CD8-positive, alpha-beta memory T cell (primary cell): ENCODE data around the gene C11orf91. TPM values are rescaled to one million over a fixed set of nuclear protein-coding genes. Genes with fewer than 3 reads are reported as not detected.

Source experiments
- CTCF ChIA-PET: fragments of 350-600 bp; sonication (Branson Sonifier 250); formaldehyde crosslinking; loops from one replicate; lab custom pipeline; 2021; ENCODE audit warnings: antibody characterized with exemption; lab: Charles Lee
- POLR2A ChIA-PET: fragments of 350-600 bp; sonication (Branson Sonifier 250); formaldehyde crosslinking; loops from one replicate; lab custom pipeline; 2021; ENCODE audit warnings: antibody characterized with exemption; lab: Charles Lee
- DNase-seq, 5 donors: peaks; one replicate each; pipeline versions ENCODE4 v3.0.0 to v3.0.0-alpha.2; 2020 to 2022; ENCODE audit warnings: mixed read lengths in 1 of 5
- H3K27ac ChIP-seq: one replicate; pipeline ENCODE4 v1.7.0; 2013; ENCODE audit warnings: low read depth, mild to moderate bottlenecking, low read length, moderate library complexity
- H3K27me3 ChIP-seq: 2 replicates; pipeline ENCODE4 v1.7.0; 2013; ENCODE audit warnings: low read length, mild to moderate bottlenecking; ENCODE audit not compliant: insufficient read depth, poor library complexity, severe bottlenecking
- H3K36me3 ChIP-seq: 2 replicates; pipeline ENCODE4 v1.7.0; 2013; ENCODE audit warnings: mild to moderate bottlenecking, low read length, moderate library complexity; ENCODE audit not compliant: insufficient read depth
- H3K4me1 ChIP-seq: 2 replicates; pipeline ENCODE4 v1.7.0; 2013; ENCODE audit warnings: mild to moderate bottlenecking, low read length, moderate library complexity; ENCODE audit not compliant: insufficient read depth
- H3K4me3 ChIP-seq: 2 replicates; pipeline ENCODE4 v1.7.0; 2013; ENCODE audit warnings: mild to moderate bottlenecking, low read length
- H3K9me3 ChIP-seq: 2 replicates; pipeline ENCODE4 v1.7.0; 2013; ENCODE audit warnings: mild to moderate bottlenecking, low read length
- H3K27ac Mint-ChIP-seq, 8 donors: one replicate each; pipeline ENCODE4 v1.8.0; 2020 to 2021; ENCODE audit warnings: mixed read lengths in 8 of 8, mild to moderate bottlenecking in 6 of 8, inconsistent platforms in 3 of 8, moderate library complexity in 3 of 8
- H3K27me3 Mint-ChIP-seq, 2 donors: one replicate each; pipeline ENCODE4 v1.8.0; 2020 to 2021; ENCODE audit warnings: mixed read lengths in 2 of 2, mild to moderate bottlenecking in 1 of 2, moderate library complexity in 1 of 2
- H3K36me3 Mint-ChIP-seq, 3 donors: one replicate each; pipeline ENCODE4 v1.8.0; 2020 to 2021; ENCODE audit warnings: mixed read lengths in 3 of 3, inconsistent platforms in 1 of 3, mild to moderate bottlenecking in 1 of 3
- H3K4me1 Mint-ChIP-seq, 3 donors: one replicate each; pipeline ENCODE4 v1.8.0; 2020 to 2021; ENCODE audit warnings: mixed read lengths in 3 of 3, inconsistent platforms in 1 of 3, mild to moderate bottlenecking in 1 of 3
- H3K4me3 Mint-ChIP-seq, 7 donors: one replicate each; pipeline ENCODE4 v1.8.0; 2020 to 2021; ENCODE audit warnings: mixed read lengths in 7 of 7, mild to moderate bottlenecking in 6 of 7, moderate library complexity in 4 of 7, inconsistent platforms in 2 of 7
- H3K9me3 Mint-ChIP-seq, 5 donors: one replicate each; pipeline ENCODE4 v1.8.0; 2020 to 2022; ENCODE audit warnings: mixed read lengths in 5 of 5, mild to moderate bottlenecking in 3 of 5, moderate library complexity in 2 of 5, inconsistent platforms in 1 of 5
- polyA plus RNA-seq: library from polyadenylated mRNA; unstranded; fragments of 300-500 nt; fragmentation: Illumina TruSeq; gene quantifications from one replicate; pipeline ENCODE4 v1.2.3, GENCODE V29; 2021
- total RNA-seq, 2 experiments: library from RNA; stranded (reverse); gene quantifications; one replicate each; pipeline ENCODE4 v1.2.3, GENCODE V29; 2021

The C11orf91 gene
- total and polyA plus RNA-seq, 3 experiments from 2014 or later: not detected

- Mint-ChIP-seq H3K4me3 (peak overlapping the region in 2 of 7 donors; percentile 67 to 76), H3K27ac (no peak overlapping the region), H3K4me1 (peaks cover 12 to 20% (median 14%) of the 10 kb centered on the region in 3 donors), H3K36me3 (no peaks in the 10 kb centered on the region), H3K9me3 (no peaks in the 10 kb centered on the region), H3K27me3 (no peaks in the 10 kb centered on the region)
- H3K27ac ChIP-seq: no peak overlapping the region
- no peaks in the 10 kb centered on the region for H3K9me3 ChIP-seq
- H3K27me3 ChIP-seq: peaks cover 3% of the 10 kb centered on the region
- no peak overlapping the region for H3K4me3 ChIP-seq
- peaks cover 12% of the 10 kb centered on the region for H3K4me1 ChIP-seq
- POLR2A ChIA-PET: no interaction called here
- CTCF ChIA-PET: no interaction called here
- DNase-seq: no peak
- H3K36me3 ChIP-seq: no peaks in the 10 kb centered on the region
Measured at GRCh38 chr11:33698921-33699320, 1.7 kb downstream of the C11orf91 start.

GRCh38 chr11:33697997-33698396 is 2.6 kb downstream of the C11orf91 start:
- Histone ChIP-seq H3K27me3 (peaks cover 3% of the 10 kb centered on the region), H3K9me3 (no peaks in the 10 kb centered on the region), H3K27ac (no peak overlapping the region), H3K4me3 (no peak overlapping the region), H3K36me3 (no peaks in the 10 kb centered on the region), H3K4me1 (peaks cover 12% of the 10 kb centered on the region)
- H3K27me3 Mint-ChIP-seq: peaks cover 0 to 3% of the 10 kb centered on the region in 2 donors
- H3K36me3 Mint-ChIP-seq: no peaks in the 10 kb centered on the region
- no peaks in the 10 kb centered on the region for H3K9me3 Mint-ChIP-seq
- DNase-seq: no peak
- H3K4me1 Mint-ChIP-seq: peaks cover 12 to 20% (median 14%) of the 10 kb centered on the region in 3 donors
- no peak overlapping the region for H3K27ac Mint-ChIP-seq
- peak overlapping the region in 1 of 7 donors; percentile 49 for H3K4me3 Mint-ChIP-seq
- ChIA-PET POLR2A (no interaction called here), CTCF (no interaction called here)

- H3K27ac Mint-ChIP-seq: no peak overlapping the region
- no peak overlapping the region for H3K4me3 ChIP-seq
- H3K36me3 ChIP-seq: no peaks in the 10 kb centered on the region
- ChIA-PET CTCF (no interaction called here), POLR2A (no interaction called here)
- H3K4me3 Mint-ChIP-seq: no peak overlapping the region
- no peak for DNase-seq
- no peaks in the 10 kb centered on the region for H3K9me3 Mint-ChIP-seq
- no peak overlapping the region for H3K27ac ChIP-seq
- no peaks in the 10 kb centered on the region for H3K9me3 ChIP-seq
- H3K27me3 Mint-ChIP-seq: peaks cover 0 to 4% of the 10 kb centered on the region in 2 donors
- peaks cover 12% of the 10 kb centered on the region for H3K4me1 ChIP-seq
- H3K36me3 Mint-ChIP-seq: no peaks in the 10 kb centered on the region
- H3K4me1 Mint-ChIP-seq: peaks cover 12 to 20% (median 14%) of the 10 kb centered on the region in 3 donors
- H3K27me3 ChIP-seq: peaks cover 3% of the 10 kb centered on the region
Measured at GRCh38 chr11:33696931-33697638, 3.5 kb downstream of the C11orf91 start.

DNA sequence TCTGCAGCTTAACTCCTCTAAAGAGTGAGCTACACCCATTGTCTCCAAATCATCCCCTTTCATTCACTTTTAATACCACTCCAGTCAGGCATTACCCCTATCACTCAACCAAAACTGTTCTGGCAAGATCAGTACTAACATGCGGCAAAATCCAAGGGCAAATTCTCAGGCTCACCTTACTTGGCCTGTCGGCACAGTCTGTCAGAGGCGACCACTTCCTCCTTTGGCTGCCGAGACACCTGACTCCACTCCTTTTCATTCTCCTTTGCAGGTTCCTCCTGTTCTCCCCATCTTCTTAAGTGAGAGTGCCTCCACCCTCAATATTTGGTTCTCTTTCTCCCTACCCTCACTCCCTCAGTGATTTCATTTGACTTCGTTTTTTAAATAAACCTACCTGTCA is 4.2 kb downstream of the C11orf91 start:
- Histone ChIP-seq H3K27ac (no peak overlapping the region), H3K27me3 (peaks cover 3% of the 10 kb centered on the region), H3K36me3 (no peaks in the 10 kb centered on the region), H3K9me3 (no peaks in the 10 kb centered on the region), H3K4me1 (peaks cover 11% of the 10 kb centered on the region), H3K4me3 (no peak overlapping the region)
- Mint-ChIP-seq H3K4me1 (peaks cover 12 to 17% (median 12%) of the 10 kb centered on the region in 3 donors), H3K36me3 (no peaks in the 10 kb centered on the region), H3K9me3 (no peaks in the 10 kb centered on the region), H3K4me3 (no peak overlapping the region), H3K27ac (peak overlapping the region in 1 of 8 donors; percentile 0), H3K27me3 (peaks cover 0 to 6% of the 10 kb centered on the region in 2 donors)
- CTCF ChIA-PET: no interaction called here
- POLR2A ChIA-PET: no interaction called here
- no peak for DNase-seq

- ChIA-PET CTCF (no interaction called here), POLR2A (no interaction called here)
- H3K36me3 Mint-ChIP-seq: no peaks in the 10 kb centered on the region
- no peak overlapping the region for H3K27ac ChIP-seq
- H3K4me3 ChIP-seq: no peak overlapping the region
- H3K27ac Mint-ChIP-seq: no peak overlapping the region
- H3K4me1 ChIP-seq: peaks cover 6% of the 10 kb centered on the region
- H3K27me3 Mint-ChIP-seq: peaks cover 0 to 14% of the 10 kb centered on the region in 2 donors
- H3K4me1 Mint-ChIP-seq: peaks cover 5 to 9% (median 6%) of the 10 kb centered on the region in 3 donors
- H3K4me3 Mint-ChIP-seq: no peak overlapping the region
- no peaks in the 10 kb centered on the region for H3K36me3 ChIP-seq
- H3K9me3 Mint-ChIP-seq: no peaks in the 10 kb centered on the region
- no peak for DNase-seq
- no peaks in the 10 kb centered on the region for H3K9me3 ChIP-seq
- peaks cover 3% of the 10 kb centered on the region for H3K27me3 ChIP-seq
Measured at GRCh38 chr11:33695051-33695566, 5.5 kb downstream of the C11orf91 start.

DNA sequence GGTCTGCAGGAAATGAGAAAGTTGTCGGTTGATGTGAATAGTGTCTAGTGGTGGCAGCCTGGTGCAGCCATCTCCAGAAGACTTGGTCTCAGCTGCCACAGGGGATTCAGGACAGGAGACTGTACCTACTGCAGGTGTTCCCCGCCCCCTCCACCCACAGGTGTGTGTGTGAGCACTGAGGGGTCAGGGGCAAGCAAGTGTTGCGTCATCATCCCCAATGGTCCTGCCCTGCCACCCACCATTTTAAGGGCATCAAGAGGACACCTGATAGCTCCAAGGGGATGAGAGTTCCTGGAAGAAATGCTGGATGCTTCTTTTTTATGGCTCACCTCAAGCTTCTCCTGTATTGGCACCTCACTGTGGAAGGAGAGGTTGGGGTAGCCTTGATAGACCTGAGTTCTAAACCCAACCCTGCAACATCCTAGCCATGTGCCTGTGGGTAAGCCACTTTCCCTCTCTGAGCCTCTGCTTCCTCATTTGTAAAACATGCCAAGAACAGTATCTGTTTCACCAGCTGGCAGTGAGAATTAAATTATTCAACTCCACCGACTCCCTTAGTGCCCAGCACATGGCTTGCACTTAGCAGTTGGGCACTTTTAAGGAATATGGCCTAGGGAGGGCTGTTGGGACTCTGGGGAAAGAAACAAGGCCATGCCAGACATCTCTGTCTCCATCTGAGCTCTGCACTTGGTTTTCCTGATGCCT is 6.1 kb downstream of the C11orf91 start:
- Histone ChIP-seq H3K27ac (no peak overlapping the region), H3K9me3 (no peaks in the 10 kb centered on the region), H3K27me3 (peaks cover 3% of the 10 kb centered on the region), H3K4me1 (no peaks in the 10 kb centered on the region), H3K36me3 (no peaks in the 10 kb centered on the region), H3K4me3 (no peak overlapping the region)
- H3K27me3 Mint-ChIP-seq: peaks cover 0 to 16% of the 10 kb centered on the region in 2 donors
- no peak overlapping the region for H3K27ac Mint-ChIP-seq
- no peaks in the 10 kb centered on the region for H3K9me3 Mint-ChIP-seq
- DNase-seq: no peak
- H3K36me3 Mint-ChIP-seq: no peaks in the 10 kb centered on the region
- peaks cover 0 to 3% (median 2%) of the 10 kb centered on the region in 3 donors for H3K4me1 Mint-ChIP-seq
- no peak overlapping the region for H3K4me3 Mint-ChIP-seq
- POLR2A ChIA-PET: no interaction called here
- CTCF ChIA-PET: interaction anchor here (0.6 to 1.1 kb wide), 2 partner anchors 21 to 683 kb away, joined by 4 read pairs; no protein-coding TSS in a partner anchor

DNA sequence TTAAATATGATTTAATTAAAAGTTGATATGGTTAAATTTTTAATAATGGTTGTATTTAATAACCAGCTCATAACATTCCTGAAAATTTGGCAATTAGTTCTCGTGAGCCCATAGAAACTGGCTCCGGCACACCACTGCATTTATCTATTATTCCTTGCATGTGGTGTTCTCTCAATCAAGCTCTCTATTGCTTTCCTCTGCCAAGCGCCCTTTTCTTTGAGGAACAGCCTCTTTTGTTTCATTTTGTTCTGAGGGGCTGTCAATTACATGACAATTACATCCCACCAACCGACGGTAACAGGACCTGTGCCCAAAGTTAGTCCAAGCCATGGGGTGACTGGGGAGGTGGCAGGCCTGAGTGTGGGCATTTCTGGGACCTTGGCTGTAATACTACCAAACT is 8.1 kb downstream of the C11orf91 start:
- H3K4me3 ChIP-seq: no peak overlapping the region
- Mint-ChIP-seq H3K9me3 (peaks cover 0 to under 1% (median under 1%) of the 10 kb centered on the region in 5 donors), H3K4me1 (peaks cover 0 to 3% (median 2%) of the 10 kb centered on the region in 3 donors), H3K4me3 (no peak overlapping the region), H3K36me3 (peaks cover 0 to under 1% (median 0%) of the 10 kb centered on the region in 3 donors), H3K27ac (no peak overlapping the region), H3K27me3 (peaks cover 6 to 16% of the 10 kb centered on the region in 2 donors)
- no peaks in the 10 kb centered on the region for H3K36me3 ChIP-seq
- H3K27ac ChIP-seq: no peak overlapping the region
- CTCF ChIA-PET: no interaction called here
- no peaks in the 10 kb centered on the region for H3K4me1 ChIP-seq
- no peaks in the 10 kb centered on the region for H3K9me3 ChIP-seq
- H3K27me3 ChIP-seq: no peaks in the 10 kb centered on the region
- no peak for DNase-seq
- POLR2A ChIA-PET: no interaction called here

- ChIA-PET POLR2A (no interaction called here), CTCF (no interaction called here)
- no peaks in the 10 kb centered on the region for H3K9me3 ChIP-seq
- H3K27ac Mint-ChIP-seq: no peak overlapping the region
- H3K9me3 Mint-ChIP-seq: peaks cover 2 to 5% (median 4%) of the 10 kb centered on the region in 5 donors
- peaks cover 0 to 3% (median 2%) of the 10 kb centered on the region in 3 donors for H3K4me1 Mint-ChIP-seq
- no peak overlapping the region for H3K27ac ChIP-seq
- no peaks in the 10 kb centered on the region for H3K4me1 ChIP-seq
- DNase-seq: no peak
- no peaks in the 10 kb centered on the region for H3K36me3 ChIP-seq
- peaks cover 6 to 19% of the 10 kb centered on the region in 2 donors for H3K27me3 Mint-ChIP-seq
- H3K4me3 ChIP-seq: no peak overlapping the region
- H3K36me3 Mint-ChIP-seq: peaks cover 0 to 4% (median 0%) of the 10 kb centered on the region in 3 donors
- H3K27me3 ChIP-seq: no peaks in the 10 kb centered on the region
- H3K4me3 Mint-ChIP-seq: no peak overlapping the region
Measured at GRCh38 chr11:33692013-33692504, 8.6 kb downstream of the C11orf91 start.
